Testis (tissue), 3 donors: ENCODE data around the gene PUS7L. TPM values are rescaled to one million over a fixed set of nuclear protein-coding genes. Genes with fewer than 3 reads are reported as not detected.
"Not testable (repeated sequence)": the region's sequence is repeated elsewhere in the genome, so short reads cannot be mapped to it uniquely, and the experiment has no call there.

Experiments used
- DNase-seq: peaks from one replicate; pipeline ENCODE4 v3.0.0-alpha.2; 2019
- H3K27ac ChIP-seq, 2 donors: fragments of 200-600 bp; sonication (generic); one replicate each; pipeline ENCODE4 v1.5.1; 2019
- H3K27me3 ChIP-seq: fragments of 200-600 bp; sonication (generic); one replicate; pipeline ENCODE4 v1.5.1; 2019
- H3K36me3 ChIP-seq: fragments of 200-600 bp; sonication (generic); one replicate; pipeline ENCODE4 v1.5.1; 2017; ENCODE audit warnings: low read depth; ENCODE audit errors: missing control alignments
- H3K4me1 ChIP-seq: fragments of 200-600 bp; sonication (generic); one replicate; pipeline ENCODE4 v1.5.1; 2019
- H3K4me3 ChIP-seq, 2 donors: fragments of 200-600 bp; sonication (generic); one replicate each; pipeline ENCODE4 v1.5.1; 2017 to 2019
- H3K9me3 ChIP-seq: fragments of 200-600 bp; sonication (generic); one replicate; pipeline ENCODE4 v1.5.1; 2017
- CTCF ChIP-seq, 3 experiments: fragments of 450-650 bp in 2 of 3; fragments of 200-600 bp in 1 of 3; sonication (generic) in 1 of 3; IDR thresholded peaks; one replicate each; pipeline ENCODE4 v1.5.1; 2016 to 2019; ENCODE audit warnings: antibody characterized with exemption in 3 of 3, mild to moderate bottlenecking in 2 of 3, moderate library complexity in 1 of 3
- POLR2A ChIP-seq: fragments of 450-650 bp; IDR thresholded peaks from one replicate; pipeline ENCODE4 v1.6.1; 2017; ENCODE audit warnings: antibody characterized with exemption, mild to moderate bottlenecking, moderate library complexity
- WGBS, 2 donors: methylation state at CpG; one replicate each; pipeline ENCODE4 v1.1.5; 2018; 5-methylcytosine and 5-hydroxymethylcytosine counted together
- intact Hi-C: fragments of 100-400 bp; cut with DNase I; formaldehyde crosslinking; loops from one replicate; pipeline ENCODE4 v1.15.1; 2023; ENCODE audit warnings: low total_unique reads
- polyA plus RNA-seq: library from polyadenylated mRNA; stranded (reverse); fragments of 350-450 nt; fragmentation: Illumina TruSeq; extraction: RNeasy Lipid Tissue Mini Kit (QIAGEN cat#74804); gene quantifications from one replicate; pipeline ENCODE4 v1.2.3, GENCODE V29; 2014; ENCODE audit warnings: low read depth, low replicate concordance; ENCODE audit not compliant: insufficient read depth
- total RNA-seq, 2 donors: library from RNA; depleted of rRNA; stranded (reverse); fragments of >200 nt; gene quantifications; one replicate each; pipeline ENCODE4 v1.2.3, GENCODE V29; 2016

PUS7L gene
- total and polyA plus RNA-seq, 3 donors from 2014 or later = 3.0 to 11.0 (median 9.7) TPM

- no peak overlapping the region for H3K4me3 ChIP-seq
- no peaks in the 10 kb centered on the region for H3K9me3 ChIP-seq
- no peak overlapping the region for H3K27ac ChIP-seq
- no peaks in the 10 kb centered on the region for H3K27me3 ChIP-seq
- H3K4me1 ChIP-seq = no peaks in the 10 kb centered on the region
- WGBS, 2 donors = 54 to 61% methylated on average over 3 of the region's 3 CpGs
- DNase-seq = no peak
- no peak for TF ChIP-seq POLR2A
- TF ChIP-seq CTCF (IDR thresholded peaks at IDR 0.05) = no peak
- intact Hi-C loops = no loop called here
- H3K36me3 ChIP-seq = no peaks in the 10 kb centered on the region
These were observed 62.4 kb downstream of the PUS7L start for GRCh38 chr12:43696154-43696553.

GRCh38 chr12:43694879-43695278, 63.7 kb downstream of the PUS7L start:
- DNase-seq = no peak
- no peak overlapping the region for H3K27ac ChIP-seq
- WGBS, 2 donors = 23 to 29% methylated on average over 1 of the region's 1 CpG
- TF ChIP-seq CTCF (IDR thresholded peaks at IDR 0.05) (no peak), POLR2A (no peak)
- H3K27me3 ChIP-seq = no peaks in the 10 kb centered on the region
- no peaks in the 10 kb centered on the region for H3K9me3 ChIP-seq
- H3K4me3 ChIP-seq = no peak overlapping the region
- H3K4me1 ChIP-seq = no peaks in the 10 kb centered on the region
- H3K36me3 ChIP-seq = no peaks in the 10 kb centered on the region
- intact Hi-C loops = no loop called here

GRCh38 chr12:43692064-43692463, 66.5 kb downstream of the PUS7L start:
- DNase-seq = no peak
- Histone ChIP-seq H3K36me3 (no peaks in the 10 kb centered on the region), H3K27me3 (no peaks in the 10 kb centered on the region), H3K4me1 (no peaks in the 10 kb centered on the region), H3K9me3 (no peaks in the 10 kb centered on the region), H3K4me3 (no peak overlapping the region), H3K27ac (no peak overlapping the region)
- 61 to 73% methylated on average over 1 of the region's 1 CpG for WGBS, 2 donors
- intact Hi-C loops = no loop called here
- TF ChIP-seq POLR2A (no peak), CTCF (IDR thresholded peaks at IDR 0.05) (no peak)

- H3K9me3 ChIP-seq, intact Hi-C loops, H3K27ac ChIP-seq, H3K27me3 ChIP-seq, DNase-seq, H3K4me1 ChIP-seq, H3K36me3 ChIP-seq: not testable (repeated sequence)
- WGBS, 2 donors = 70 to 100% methylated on average over 2 to 16 of the region's 30 CpGs
- peak overlapping the region in 1 of 2 donors; percentile 14 for H3K4me3 ChIP-seq
These were observed 73.1 kb downstream of the PUS7L start for GRCh38 chr12:43685491-43685890.

GRCh38 chr12:43676183-43676813, 82.3 kb downstream of the PUS7L start:
- intact Hi-C loops = no loop called here
- Histone ChIP-seq H3K36me3 (no peaks in the 10 kb centered on the region), H3K27me3 (no peaks in the 10 kb centered on the region), H3K27ac (no peak overlapping the region), H3K4me3 (no peak overlapping the region), H3K9me3 (no peaks in the 10 kb centered on the region), H3K4me1 (no peaks in the 10 kb centered on the region)
- peak; percentile 36 for DNase-seq
- TF ChIP-seq CTCF (IDR thresholded peaks at IDR 0.05) (peak in 1 of 3 experiments; percentile 28), POLR2A (no peak)
- WGBS, 2 donors = 63 to 82% methylated on average over 5 of the region's 5 CpGs
